GM12878 (cell line): Measurements from ENCODE around the gene COIL. TPM values are rescaled to one million over a fixed set of nuclear protein-coding genes. Genes with fewer than 3 reads are reported as not detected.

ENCODE experiments used
- ATAC-seq: fragments of 200-7000 bp; cut with Tn5 transposase; 3 replicates; pipeline ENCODE4 v1.9.1; 2020; ENCODE audit warnings: mild to moderate bottlenecking, moderate library complexity
- BruUV-seq: library from RNA; stranded (reverse); fragments of 400-500 nt; replicated peaks from 2 replicates; lab custom pipeline; 2021; lab: Mats Ljungman, UMichigan
- CTCF ChIA-PET: fragments of 300-600 bp; sonication (Branson Sonifier 250); formaldehyde crosslinking; extraction: SDS; loops from one replicate; lab custom pipeline; 2021; ENCODE audit warnings: inconsistent platforms; lab: Yijun Ruan, JAX
- POLR2A ChIA-PET: fragments of 350-600 bp; formaldehyde crosslinking; extraction: SDS; loops from one replicate; lab custom pipeline; 2021; ENCODE audit warnings: inconsistent platforms; lab: Charles Lee
- RAD21 ChIA-PET: fragments of 300-600 bp; sonication (Branson Sonifier 250); formaldehyde crosslinking; loops from one replicate; lab custom pipeline; 2023; ENCODE audit warnings: antibody characterized with exemption; ENCODE audit not compliant: unreplicated experiment; lab: Charles Lee
- SMC1A ChIA-PET: fragments of 300-600 bp; sonication (Branson Sonifier 250); formaldehyde crosslinking; loops from one replicate; lab custom pipeline; 2023; ENCODE audit not compliant: unreplicated experiment, uncharacterized antibody; lab: Charles Lee
- DNase-seq: peaks from one replicate; pipeline ENCODE4 v3.0.0-alpha.2; 2011; ENCODE audit warnings: low read depth, low spot score
- FAIRE-seq: peaks from 3 replicates; lab custom pipeline; 2011; peaks lifted over from hg19 to GRCh38; lab: Jason Lieb, UNC
- H2AFZ ChIP-seq: 2 replicates; pipeline ENCODE4 v1.6.0; 2011; ENCODE audit warnings: low read depth, low read length, control low read depth; ENCODE audit not compliant: control insufficient read depth
- H3K27ac ChIP-seq: 2 replicates; pipeline ENCODE4 v1.5.1; 2011; ENCODE audit warnings: control low read depth; ENCODE audit not compliant: control insufficient read depth, insufficient read depth
- H3K27me3 ChIP-seq, 2 experiments: replicated peaks in 1 of 2; 2 replicates each; pipeline versions ENCODE4 v1.6.0 to v1.6.1; 2011; ENCODE audit warnings: low read length in 1 of 2; ENCODE audit not compliant: control insufficient read depth in 2 of 2, insufficient read depth in 2 of 2
- H3K36me3 ChIP-seq, 2 experiments: 2 replicates each; pipeline ENCODE4 v1.5.1; 2011; ENCODE audit warnings: low read length in 1 of 2; ENCODE audit not compliant: control insufficient read depth in 2 of 2, insufficient read depth in 2 of 2
- H3K4me1 ChIP-seq: 2 replicates; pipeline ENCODE4 v1.6.1; 2011; ENCODE audit warnings: mild to moderate bottlenecking, low read length, moderate library complexity, mixed read lengths; ENCODE audit not compliant: control insufficient read depth, insufficient read depth
- H3K4me2 ChIP-seq: 2 replicates; pipeline ENCODE4 v1.6.0; 2011; ENCODE audit warnings: control low read depth; ENCODE audit not compliant: control insufficient read depth, insufficient read depth
- H3K4me3 ChIP-seq: fragments of 200-600 bp; sonication (generic); 2 replicates; pipeline ENCODE4 v1.5.1; 2016
- H3K79me2 ChIP-seq: 2 replicates; pipeline ENCODE4 v1.6.0; 2011; ENCODE audit warnings: low read length; ENCODE audit not compliant: control insufficient read depth, insufficient read depth
- H3K9ac ChIP-seq: 2 replicates; pipeline ENCODE4 v1.8.0; 2011; ENCODE audit warnings: low read length, control low read depth, mixed read lengths; ENCODE audit not compliant: control insufficient read depth, insufficient read depth
- H3K9me3 ChIP-seq: replicated peaks from 3 replicates; pipeline ENCODE4 v1.5.1; 2011; ENCODE audit warnings: mild to moderate bottlenecking, low read length; ENCODE audit not compliant: control insufficient read depth, insufficient read depth
- H4K20me1 ChIP-seq: 2 replicates; pipeline ENCODE4 v1.6.0; 2011; ENCODE audit not compliant: control insufficient read depth, insufficient read depth
- BACH1 ChIP-seq: fragments of 450-650 bp; IDR thresholded peaks from 2 replicates; pipeline ENCODE4 v1.6.1; 2017; ENCODE audit warnings: mild to moderate bottlenecking, borderline replicate concordance
- CHD2 ChIP-seq: IDR thresholded peaks from 2 replicates; pipeline ENCODE4 v1.6.1; 2011; ENCODE audit warnings: low read depth, low read length, improper control_type of control experiment, borderline replicate concordance
- IKZF1 ChIP-seq: fragments of 450-650 bp; conservative IDR thresholded peaks from 2 replicates; pipeline ENCODE4 v1.6.1; 2017; ENCODE audit warnings: antibody characterized with exemption, mild to moderate bottlenecking
- LARP7 ChIP-seq: fragments of 450-650 bp; IDR thresholded peaks from 2 replicates; pipeline ENCODE4 v1.6.1; 2017; ENCODE audit warnings: mild to moderate bottlenecking
- MYC ChIP-seq: IDR thresholded peaks from 2 replicates; pipeline ENCODE4 v1.6.1; 2011; ENCODE audit warnings: mild to moderate bottlenecking, low read length, moderate library complexity, inconsistent platforms; ENCODE audit not compliant: insufficient read depth, insufficient replicate concordance, insufficient read length, severe bottlenecking
- RAD21 ChIP-seq: IDR thresholded peaks from 2 replicates; pipeline ENCODE4 v1.6.1; 2011; ENCODE audit warnings: mild to moderate bottlenecking, low read depth, low read length, moderate library complexity; ENCODE audit not compliant: insufficient read depth
- RELA ChIP-seq: fragments of 450-650 bp; IDR thresholded peaks from 2 replicates; pipeline ENCODE4 v1.8.0; 2014; ENCODE audit warnings: borderline replicate concordance; ENCODE audit not compliant: partially characterized antibody
- SKIL ChIP-seq: fragments of 450-650 bp; IDR thresholded peaks from 2 replicates; pipeline ENCODE4 v1.6.1; 2017; ENCODE audit warnings: mild to moderate bottlenecking, low read depth, inconsistent platforms; ENCODE audit not compliant: poor library complexity, severe bottlenecking
- SMC3 ChIP-seq: IDR thresholded peaks from 2 replicates; pipeline ENCODE4 v1.6.1; 2011; ENCODE audit warnings: low read length, improper control_type of control experiment, borderline replicate concordance
- ZBTB33 ChIP-seq: fragments of 450-650 bp; IDR thresholded peaks from 2 replicates; pipeline ENCODE4 v1.6.1; 2017; ENCODE audit warnings: mild to moderate bottlenecking
- ZNF592 ChIP-seq: fragments of 450-650 bp; IDR thresholded peaks from 2 replicates; pipeline ENCODE4 v1.6.1; 2017; ENCODE audit warnings: mild to moderate bottlenecking, moderate library complexity
- WGBS: methylation state at CpG from one replicate; pipeline ENCODE4 v1.1.6; 2016; ENCODE audit warnings: low lambda C conversion rate; ENCODE audit not compliant: insufficient replicate concordance, insufficient coverage; ENCODE audit errors: missing lambda C conversion rate; 5-methylcytosine and 5-hydroxymethylcytosine counted together
- in situ Hi-C: fragments of 300-500 bp; cut with MboI; formaldehyde crosslinking; loops from 9 replicates; pipeline ENCODE4 v1.14.3; 2018; ENCODE audit warnings: mixed read lengths
- intact Hi-C: fragments of 100-400 bp; cut with micrococcal nuclease; formaldehyde crosslinking; loops from one replicate; pipeline ENCODE4 v1.14.2; 2022; ENCODE audit not compliant: unreplicated experiment
- polyA plus RNA-seq, 11 experiments: library from polyadenylated mRNA; depleted of rRNA in 4 of 11; unstranded in 6 of 11; stranded (reverse) in 5 of 11; fragments of >200 nt; fragmentation: Nextera tagmentation in 4 of 11; fragmentation: Illumina TruSeq in 1 of 11; extraction: Ambion mirVana in 4 of 11; extraction: Trizol in 1 of 11; gene quantifications; 1 replicate in 1 of 11; 2 replicates in 10 of 11; pipeline versions ENCODE4 v1.2.1 to v1.2.3, GENCODE V29; 2011 to 2016; ENCODE audit warnings: inconsistent platforms in 2 of 11, missing spikeins in 2 of 11, low read depth in 1 of 11
- total RNA-seq, 4 experiments: library from RNA; depleted of rRNA in 3 of 4; stranded (reverse); fragments of >200 nt in 3 of 4; fragmentation: Illumina TruSeq in 1 of 4; extraction: Trizol in 1 of 4; gene quantifications; 2 replicates each; pipeline versions ENCODE4 v1.2.1 to v1.2.3, GENCODE V29; 2013 to 2021

COIL gene
- total and polyA plus RNA-seq, 10 of the 15 experiments (the other 5 are each of a cell fraction or from before 2014, with no cell fraction given), result 13.7 to 24.3 (median 17.4) TPM

GRCh38 chr17:56935461-56935860, 25.4 kb downstream of the COIL start:
- ChIA-PET SMC1A (interaction anchor here (1.6 kb wide), 1 partner anchor 116 kb away, joined by 7 read pairs; no protein-coding TSS in a partner anchor), CTCF (interaction anchor here (1.9 to 2.2 kb wide), 2 partner anchors 111 to 116 kb away, joined by 4 to 15 read pairs; no protein-coding TSS in a partner anchor), POLR2A (no interaction called here), RAD21 (no interaction called here)
- no TSS peak for BruUV-seq
- DNase-seq (no peak), FAIRE-seq (no peak), ATAC-seq (no peak)
- H3K9ac ChIP-seq, result no peak overlapping the region
- H3K27ac ChIP-seq, result no peak overlapping the region
- intact Hi-C loops (no loop called here), in situ Hi-C loops (loop anchor here (5.0 kb wide), 1 partner anchor 118 kb away; no protein-coding TSS in a partner anchor)
- H3K27me3 ChIP-seq, result no peaks in the 10 kb centered on the region
- no peaks in the 10 kb centered on the region for H3K4me1 ChIP-seq
- H2AFZ ChIP-seq, result no peak overlapping the region
- H4K20me1 ChIP-seq, result no peaks in the 10 kb centered on the region
- H3K36me3 ChIP-seq, result peaks cover 0 to 10% of the 10 kb centered on the region in 2 experiments; a peak in 2 of 4 replicates
- TF ChIP-seq ZBTB33, result no peak
- no peak for TF ChIP-seq RAD21
- TF ChIP-seq SMC3, result no peak
- no peak for TF ChIP-seq CHD2
- no peak for TF ChIP-seq MYC
- no peak for TF ChIP-seq RELA
- TF ChIP-seq BACH1, result no peak
- TF ChIP-seq LARP7, result no peak
- TF ChIP-seq SKIL, result no peak
- TF ChIP-seq ZNF592, result no peak
- no peak for TF ChIP-seq IKZF1
- WGBS, result 94% methylated on average over 3 of the region's 3 CpGs
- no peaks in the 10 kb centered on the region for H3K79me2 ChIP-seq
- no peaks in the 10 kb centered on the region; the same call in 2 of the 3 replicates for H3K9me3 ChIP-seq
- H3K4me3 ChIP-seq, result no peak overlapping the region
- no peak overlapping the region for H3K4me2 ChIP-seq
